Activated T-cell treated with anti-CD3 and anti-CD28 coated beads, Interleukin-2, amount 50 U/mL, for 72 hours (primary cell): Measurements from ENCODE around the gene FAM3D. TPM values are rescaled to one million over a fixed set of nuclear protein-coding genes. Genes with fewer than 3 reads are reported as not detected.
"Not testable (repeated sequence)": the region's sequence is repeated elsewhere in the genome, so short reads cannot be mapped to it uniquely, and the experiment has no call there.

Experiments used
- ATAC-seq, 2 donors: fragments of 150-1000 bp; cut with Tn5 transposase; replicated peaks in 1 of 2; 2 replicates each; pipeline ENCODE4 v1.10.0; 2021; ENCODE audit warnings: moderate library complexity in 2 of 2, mild to moderate bottlenecking in 1 of 2
- DNase-seq, 2 donors: peaks; one replicate each; pipeline ENCODE4 v3.0.0; 2021 to 2022; ENCODE audit warnings: mixed read lengths in 1 of 2
- H3K27ac Mint-ChIP-seq: one replicate; pipeline ENCODE4 v1.8.0; 2022; ENCODE audit warnings: mild to moderate bottlenecking, moderate library complexity, mixed read lengths
- H3K27me3 Mint-ChIP-seq: one replicate; pipeline ENCODE4 v1.8.0; 2022; ENCODE audit warnings: low read depth, mixed read lengths
- H3K36me3 Mint-ChIP-seq, 2 donors: one replicate each; pipeline ENCODE4 v1.8.0; 2022; ENCODE audit warnings: mixed read lengths in 2 of 2, mild to moderate bottlenecking in 1 of 2; ENCODE audit not compliant: insufficient read depth in 2 of 2
- H3K4me1 Mint-ChIP-seq: one replicate; pipeline ENCODE4 v1.8.0; 2022; ENCODE audit warnings: low read depth, mixed read lengths
- H3K4me3 Mint-ChIP-seq, 2 donors: one replicate each; pipeline ENCODE4 v1.8.0; 2022; ENCODE audit warnings: mild to moderate bottlenecking in 2 of 2, mixed read lengths in 2 of 2, moderate library complexity in 2 of 2
- H3K9me3 Mint-ChIP-seq, 2 donors: one replicate each; pipeline ENCODE4 v1.8.0; 2022; ENCODE audit warnings: mixed read lengths in 2 of 2
- total RNA-seq, 2 donors: library from RNA; stranded (reverse); gene quantifications; one replicate each; pipeline ENCODE4 v1.2.3, GENCODE V29; 2022

FAM3D gene
- total RNA-seq, 2 donors from 2014 or later = not detected

DNA sequence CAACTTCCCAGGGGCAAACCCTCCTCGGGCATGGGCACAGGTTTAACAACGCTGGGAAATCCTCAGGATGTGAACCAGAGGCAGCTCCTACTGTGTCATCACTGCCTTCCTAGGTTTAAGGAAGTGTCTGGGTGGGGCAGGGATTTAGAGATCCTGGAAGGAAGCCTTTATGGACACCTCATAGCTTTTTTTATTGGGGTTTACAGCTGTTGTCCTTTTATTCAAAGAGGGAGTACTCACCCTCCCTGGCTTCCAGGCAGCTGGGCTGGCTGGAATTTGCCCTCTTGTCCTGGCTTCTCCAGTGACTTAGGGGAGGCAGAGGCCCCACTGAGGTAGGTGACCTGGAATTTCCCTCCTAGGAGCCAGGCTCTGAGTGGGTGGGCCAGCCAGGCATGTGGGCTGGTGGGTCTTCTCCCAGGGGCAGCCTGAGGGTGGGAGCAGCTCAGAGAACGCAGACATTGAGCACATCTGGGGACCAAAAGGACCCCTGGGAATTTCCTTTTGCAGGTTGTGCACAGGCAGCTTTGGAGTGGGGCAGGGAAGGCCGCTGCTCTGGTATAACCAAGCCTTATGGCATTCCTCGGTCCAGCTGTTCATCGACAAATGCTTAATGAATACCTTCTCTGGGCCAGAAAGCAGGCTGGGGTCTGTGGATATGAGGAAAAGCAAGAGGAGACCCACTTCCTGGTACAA, 13.5 kb upstream of the FAM3D start:
- ATAC-seq (no peak), DNase-seq (no peak)
- Mint-ChIP-seq H3K27ac (no peak overlapping the region), H3K9me3 (peaks cover 7 to 8% of the 10 kb centered on the region in 2 donors), H3K4me3 (no peak overlapping the region), H3K36me3 (peaks cover 3 to 7% of the 10 kb centered on the region in 2 donors), H3K4me1 (peaks cover 23% of the 10 kb centered on the region), H3K27me3 (peaks cover 40% of the 10 kb centered on the region)

DNA sequence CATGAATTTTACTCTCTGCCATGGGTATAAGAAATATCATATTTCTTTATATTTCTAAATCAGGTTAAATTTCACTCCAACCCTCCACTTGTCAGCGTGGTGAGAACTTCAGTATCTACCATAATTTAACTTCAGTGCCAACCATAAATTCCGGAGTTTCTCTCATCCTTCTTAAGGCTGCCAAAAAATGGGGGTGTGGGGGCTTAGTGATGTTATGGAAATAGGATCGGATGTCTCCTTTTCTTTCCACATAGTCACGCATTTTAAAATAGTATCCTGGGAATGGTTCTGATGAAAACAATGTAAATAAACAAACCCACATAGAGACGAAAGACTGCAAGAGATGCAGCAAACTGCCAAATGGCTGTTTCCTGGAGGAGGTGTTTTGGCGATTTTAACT, 12.9 kb upstream of the FAM3D start:
- Mint-ChIP-seq H3K27me3 (peaks cover 40% of the 10 kb centered on the region), H3K9me3 (peaks cover 7 to 8% of the 10 kb centered on the region in 2 donors), H3K36me3 (peaks cover 3 to 7% of the 10 kb centered on the region in 2 donors), H3K4me1 (peaks cover 23% of the 10 kb centered on the region), H3K4me3 (no peak overlapping the region), H3K27ac (no peak overlapping the region)
- no peak for DNase-seq
- ATAC-seq = no peak

- not testable (repeated sequence) for H3K36me3 Mint-ChIP-seq, DNase-seq, H3K27ac Mint-ChIP-seq, H3K4me3 Mint-ChIP-seq, H3K9me3 Mint-ChIP-seq, ATAC-seq
- Mint-ChIP-seq H3K4me1 (peaks cover 14% of the 10 kb centered on the region), H3K27me3 (peaks cover 33% of the 10 kb centered on the region)
Observed at GRCh38 chr3:58678177-58678970, 11.8 kb upstream of the FAM3D start.

DNA sequence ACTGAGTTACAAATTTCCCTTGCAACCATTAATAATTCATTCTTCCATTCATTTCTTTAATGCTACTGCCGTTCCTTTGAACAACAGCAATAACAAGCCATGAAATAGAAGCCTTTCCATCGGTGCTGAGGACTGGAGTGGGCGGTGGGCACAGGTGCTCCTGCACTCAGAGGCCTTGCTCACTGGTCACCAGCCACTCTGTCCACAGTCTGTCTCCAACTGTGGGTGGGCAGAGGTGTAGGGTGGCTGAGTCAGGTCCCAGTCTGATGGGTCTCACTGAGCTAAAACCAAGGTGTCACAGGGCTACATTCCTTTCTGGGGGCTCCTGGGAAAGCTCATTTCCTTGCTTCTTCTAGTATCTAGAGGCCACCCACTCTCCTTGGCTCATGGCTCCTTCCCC, 6.3 kb upstream of the FAM3D start:
- Mint-ChIP-seq H3K9me3 (peaks cover 5 to 7% of the 10 kb centered on the region in 2 donors), H3K27me3 (peaks cover 16% of the 10 kb centered on the region)
- DNase-seq = no peak

DNA sequence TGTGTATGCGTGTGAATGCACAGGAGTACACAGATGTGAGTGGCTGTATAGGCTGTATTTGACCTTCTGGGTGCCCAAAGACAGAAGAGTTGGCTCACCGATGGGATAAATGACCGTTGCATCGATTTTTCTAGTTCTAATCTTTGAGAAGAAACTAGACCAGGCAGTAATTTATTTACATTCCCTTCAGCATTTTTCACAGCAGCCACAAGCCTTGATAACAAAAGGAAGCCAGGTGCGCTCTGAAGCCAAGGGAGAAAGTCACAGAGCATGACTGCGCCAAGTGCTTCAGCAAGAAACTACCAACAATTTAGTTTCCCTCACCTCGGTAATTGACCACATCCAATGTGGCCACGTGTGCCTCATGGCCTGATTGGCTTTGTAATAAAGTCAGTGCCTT, 5.9 kb upstream of the FAM3D start:
- no peak for ATAC-seq
- peaks cover 12% of the 10 kb centered on the region for H3K27me3 Mint-ChIP-seq
- no peaks in the 10 kb centered on the region for H3K4me1 Mint-ChIP-seq
- H3K27ac Mint-ChIP-seq = no peak overlapping the region
- peaks cover 5 to 7% of the 10 kb centered on the region in 2 donors for H3K9me3 Mint-ChIP-seq
- H3K36me3 Mint-ChIP-seq = peaks cover 2 to 7% of the 10 kb centered on the region in 2 donors
- H3K4me3 Mint-ChIP-seq = no peak overlapping the region
- DNase-seq = no peak

More for the DNA sequence above, 6.3 kb upstream of the FAM3D start:
- Mint-ChIP-seq H3K36me3 (peaks cover 2 to 7% of the 10 kb centered on the region in 2 donors), H3K4me3 (no peak overlapping the region), H3K27ac (no peak overlapping the region), H3K4me1 (no peaks in the 10 kb centered on the region)
- no peak for ATAC-seq

- H3K9me3 Mint-ChIP-seq = peaks cover 2% of the 10 kb centered on the region in 2 donors
- H3K4me1 Mint-ChIP-seq = no peaks in the 10 kb centered on the region
- no peak for DNase-seq
- peaks cover 18% of the 10 kb centered on the region for H3K27me3 Mint-ChIP-seq
- no peak for ATAC-seq
- peaks cover 0 to 2% of the 10 kb centered on the region in 2 donors for H3K36me3 Mint-ChIP-seq
- no peak overlapping the region for H3K4me3 Mint-ChIP-seq
- H3K27ac Mint-ChIP-seq = no peak overlapping the region
Observed at GRCh38 chr3:58670506-58671135, 4.0 kb upstream of the FAM3D start.

DNA sequence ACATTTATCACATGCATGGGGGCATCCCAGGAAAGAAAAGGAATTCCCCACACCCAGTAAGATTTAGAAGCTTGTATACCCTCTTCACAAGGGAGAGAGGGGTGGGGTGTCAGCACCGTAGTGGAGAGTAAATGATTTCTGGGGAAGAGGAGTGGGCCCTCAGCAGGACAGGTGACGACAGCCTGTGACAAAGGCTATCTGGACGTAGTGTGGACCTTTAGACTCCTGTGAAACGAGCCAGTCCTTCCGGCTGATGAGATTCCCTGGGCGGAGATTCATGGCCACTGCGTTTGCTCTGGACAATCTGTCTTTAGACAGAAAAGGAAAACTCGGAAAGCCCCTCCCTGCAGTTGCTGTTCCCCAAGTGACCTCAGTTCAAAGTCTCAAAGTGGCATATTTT, 1.7 kb upstream of the FAM3D start:
- H3K27me3 Mint-ChIP-seq = peaks cover 22% of the 10 kb centered on the region
- DNase-seq (no peak), ATAC-seq (no peak)
- H3K27ac Mint-ChIP-seq = no peak overlapping the region
- no peaks in the 10 kb centered on the region for H3K36me3 Mint-ChIP-seq
- H3K9me3 Mint-ChIP-seq = no peaks in the 10 kb centered on the region
- H3K4me3 Mint-ChIP-seq = no peak overlapping the region
- no peaks in the 10 kb centered on the region for H3K4me1 Mint-ChIP-seq

- no peak overlapping the region for H3K27ac Mint-ChIP-seq
Observed at GRCh38 chr3:58667704-58668103, 1.1 kb upstream of the FAM3D start.

DNA sequence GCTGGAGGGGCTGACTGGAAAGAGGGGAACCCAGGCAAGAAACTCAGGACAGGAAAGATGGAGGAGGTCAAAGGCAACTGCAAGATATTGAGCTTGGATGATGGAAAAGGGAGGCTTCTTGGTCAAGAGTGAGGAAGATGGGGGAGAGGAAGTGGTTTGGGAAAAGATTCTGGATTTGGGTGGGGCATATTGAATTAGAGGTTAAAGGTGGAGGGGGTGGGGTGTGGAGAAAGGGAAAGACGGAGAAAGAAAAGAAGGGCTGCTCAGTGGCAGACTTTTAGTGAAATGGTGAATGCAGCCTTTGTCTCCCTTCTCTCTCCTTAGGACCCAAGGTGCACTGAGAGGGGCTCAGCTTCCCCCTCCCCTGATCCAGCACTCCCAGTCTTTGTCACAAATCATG, 655 bp upstream of the FAM3D start:
- H3K9me3 Mint-ChIP-seq = no peaks in the 10 kb centered on the region
- H3K4me1 Mint-ChIP-seq = no peaks in the 10 kb centered on the region
- no peaks in the 10 kb centered on the region for H3K36me3 Mint-ChIP-seq
- H3K4me3 Mint-ChIP-seq = no peak overlapping the region
- DNase-seq (no peak), ATAC-seq (no peak)
- peaks cover 22% of the 10 kb centered on the region for H3K27me3 Mint-ChIP-seq
- no peak overlapping the region for H3K27ac Mint-ChIP-seq

More at GRCh38 chr3:58667704-58668103, 1.1 kb upstream of the FAM3D start:
- Mint-ChIP-seq H3K9me3 (no peaks in the 10 kb centered on the region), H3K4me3 (no peak overlapping the region), H3K36me3 (no peaks in the 10 kb centered on the region), H3K4me1 (no peaks in the 10 kb centered on the region), H3K27me3 (peaks cover 22% of the 10 kb centered on the region)
- DNase-seq (no peak), ATAC-seq (no peak)

DNA sequence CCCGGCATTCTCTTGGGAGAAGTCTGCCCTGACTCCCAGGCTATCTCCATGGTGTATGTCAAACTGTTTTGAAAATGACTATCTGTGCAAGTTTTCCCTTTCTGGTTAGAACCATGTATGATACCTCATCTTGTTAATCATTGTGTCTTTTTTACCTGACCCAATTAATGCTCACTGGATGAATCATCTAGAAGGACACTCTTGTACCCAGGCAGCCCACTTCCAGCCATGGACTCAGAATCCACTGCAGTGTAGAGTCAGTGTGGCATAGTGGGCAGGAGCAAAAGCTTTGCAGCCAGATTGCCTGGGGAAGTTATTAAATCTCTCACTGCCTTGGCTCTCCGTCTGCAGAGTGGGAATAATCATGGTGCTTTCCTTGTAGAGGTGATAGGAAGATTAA, 1.2 kb downstream of the FAM3D start:
- ATAC-seq (no peak), DNase-seq (no peak)
- no peak overlapping the region for H3K27ac Mint-ChIP-seq
- H3K27me3 Mint-ChIP-seq = peaks cover 22% of the 10 kb centered on the region
- H3K4me3 Mint-ChIP-seq = no peak overlapping the region
- no peaks in the 10 kb centered on the region for H3K9me3 Mint-ChIP-seq
- no peaks in the 10 kb centered on the region for H3K4me1 Mint-ChIP-seq
- H3K36me3 Mint-ChIP-seq = no peaks in the 10 kb centered on the region

- DNase-seq (no peak), ATAC-seq (no peak)
- Mint-ChIP-seq H3K4me3 (no peak overlapping the region), H3K36me3 (no peaks in the 10 kb centered on the region), H3K27me3 (peaks cover 22% of the 10 kb centered on the region), H3K4me1 (no peaks in the 10 kb centered on the region), H3K9me3 (no peaks in the 10 kb centered on the region), H3K27ac (no peak overlapping the region)
Observed at GRCh38 chr3:58664611-58665010, 2.0 kb downstream of the FAM3D start.

GRCh38 chr3:58661836-58662420, 4.6 kb downstream of the FAM3D start:
- Mint-ChIP-seq H3K27ac (no peak overlapping the region), H3K4me3 (no peak overlapping the region), H3K36me3 (no peaks in the 10 kb centered on the region), H3K4me1 (no peaks in the 10 kb centered on the region), H3K27me3 (peaks cover 17% of the 10 kb centered on the region), H3K9me3 (no peaks in the 10 kb centered on the region)
- DNase-seq (no peak), ATAC-seq (no peak)

DNA sequence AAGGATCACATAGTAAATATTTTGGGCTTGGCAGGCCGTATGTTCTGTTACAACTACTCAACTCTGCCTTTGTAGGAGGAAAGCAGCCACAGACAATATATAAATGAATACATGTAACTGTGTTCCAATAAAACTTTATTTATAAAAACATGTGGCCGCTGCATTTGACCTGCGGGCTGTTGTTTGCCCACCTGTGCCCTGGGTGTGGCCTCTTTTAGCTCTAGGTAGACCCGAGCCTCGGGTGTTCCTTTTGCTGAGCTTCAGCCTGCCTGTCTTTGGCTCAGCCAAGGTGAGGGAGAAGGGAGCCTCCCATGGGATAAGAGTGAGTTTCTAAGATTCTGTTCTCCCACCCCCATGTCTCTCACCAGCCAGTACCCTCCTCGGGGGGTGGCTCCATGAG, 5.6 kb downstream of the FAM3D start:
- no peaks in the 10 kb centered on the region for H3K9me3 Mint-ChIP-seq
- peaks cover 15% of the 10 kb centered on the region for H3K27me3 Mint-ChIP-seq
- no peak overlapping the region for H3K27ac Mint-ChIP-seq
- DNase-seq (no peak), ATAC-seq (no peak)
- H3K4me3 Mint-ChIP-seq = no peak overlapping the region
- H3K4me1 Mint-ChIP-seq = no peaks in the 10 kb centered on the region
- H3K36me3 Mint-ChIP-seq = no peaks in the 10 kb centered on the region
